ENCODE measurements around the gene SPZ1. TPM values are rescaled to one million over a fixed set of nuclear protein-coding genes. Genes with fewer than 3 reads are reported as not detected.
"Not testable (repeated sequence)": the region's sequence is repeated elsewhere in the genome, so short reads cannot be mapped to it uniquely, and the experiment has no call there.

Gene SPZ1
- total RNA-seq, 1 donor = not detected

DNA sequence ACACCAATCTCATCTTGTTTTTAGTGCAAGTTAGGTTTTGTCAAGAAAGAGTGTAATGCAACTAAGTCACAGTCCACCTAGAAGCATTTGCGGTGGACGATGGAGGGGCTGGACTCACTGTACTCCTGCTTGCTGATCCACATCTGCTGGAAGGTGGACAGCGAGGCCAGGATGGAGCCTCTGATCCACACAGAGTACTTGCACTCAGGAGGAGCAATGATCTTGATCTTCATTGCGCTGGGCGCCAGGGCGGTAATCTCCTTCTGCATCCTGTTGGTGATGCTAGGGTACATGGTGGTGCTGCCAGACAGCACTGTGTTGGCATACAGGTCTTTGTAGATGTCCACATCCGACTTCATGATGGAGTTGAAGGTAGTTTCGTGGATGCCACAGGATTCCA lies 20.2 kb upstream of the SPZ1 start:
- Histone ChIP-seq H2AFZ (ENCODE audit: low read length) (no peak overlapping the region), H3K27ac (ENCODE audit: low read depth, low read length) (no peak overlapping the region), H3K4me1 (ENCODE audit: insufficient read depth, low read length) (no peaks in the 10 kb centered on the region), H3K4me3 (ENCODE audit: insufficient read depth, low read length) (no peak overlapping the region), H3K36me3 (ENCODE audit: insufficient read depth, low read length) (no peaks in the 10 kb centered on the region), H3K9me3 (ENCODE audit: low read depth, low read length) (no peaks in the 10 kb centered on the region), H4K20me1 (ENCODE audit: insufficient read depth, low read length) (no peaks in the 10 kb centered on the region), H3K4me2 (ENCODE audit: insufficient read depth, low read length) (no peak overlapping the region), H3K79me2 (ENCODE audit: insufficient read depth, low read length) (no peaks in the 10 kb centered on the region), H3K27me3 (ENCODE audit: insufficient read depth, low read length) (no peaks in the 10 kb centered on the region)
- TF ChIP-seq, protein P1, sequence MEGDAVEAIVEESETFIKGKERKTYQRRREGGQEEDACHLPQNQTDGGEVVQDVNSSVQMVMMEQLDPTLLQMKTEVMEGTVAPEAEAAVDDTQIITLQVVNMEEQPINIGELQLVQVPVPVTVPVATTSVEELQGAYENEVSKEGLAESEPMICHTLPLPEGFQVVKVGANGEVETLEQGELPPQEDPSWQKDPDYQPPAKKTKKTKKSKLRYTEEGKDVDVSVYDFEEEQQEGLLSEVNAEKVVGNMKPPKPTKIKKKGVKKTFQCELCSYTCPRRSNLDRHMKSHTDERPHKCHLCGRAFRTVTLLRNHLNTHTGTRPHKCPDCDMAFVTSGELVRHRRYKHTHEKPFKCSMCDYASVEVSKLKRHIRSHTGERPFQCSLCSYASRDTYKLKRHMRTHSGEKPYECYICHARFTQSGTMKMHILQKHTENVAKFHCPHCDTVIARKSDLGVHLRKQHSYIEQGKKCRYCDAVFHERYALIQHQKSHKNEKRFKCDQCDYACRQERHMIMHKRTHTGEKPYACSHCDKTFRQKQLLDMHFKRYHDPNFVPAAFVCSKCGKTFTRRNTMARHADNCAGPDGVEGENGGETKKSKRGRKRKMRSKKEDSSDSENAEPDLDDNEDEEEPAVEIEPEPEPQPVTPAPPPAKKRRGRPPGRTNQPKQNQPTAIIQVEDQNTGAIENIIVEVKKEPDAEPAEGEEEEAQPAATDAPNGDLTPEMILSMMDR (IDR thresholded peaks at IDR 0.05; ENCODE audit: extremely low read depth, low read depth, low read length) = no peak
- DNase-seq (ENCODE audit: insufficient read length, low spot score, missing footprints) = no peak

DNA sequence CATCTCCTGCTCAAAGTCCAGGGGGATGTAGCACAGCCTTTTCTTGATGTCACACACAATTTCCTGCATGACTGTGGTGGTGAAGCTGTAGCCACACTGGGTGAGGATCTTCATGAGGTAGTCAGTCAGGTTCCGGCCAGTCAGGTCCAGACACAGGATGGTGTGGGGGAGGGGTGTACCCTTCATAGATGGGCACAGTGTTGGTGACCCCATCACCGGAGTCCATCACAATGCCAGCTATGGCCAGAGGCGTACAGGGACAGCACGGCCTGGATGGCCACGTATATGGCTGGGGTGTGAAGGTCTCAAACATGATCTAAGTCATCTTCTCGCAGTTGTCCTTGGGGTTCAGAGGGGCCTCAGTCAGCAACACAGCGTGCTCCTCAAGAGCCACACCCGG lies 19.7 kb upstream of the SPZ1 start:
- no peak overlapping the region for H3K4me2 ChIP-seq (ENCODE audit: insufficient read depth, low read length)
- H3K27ac ChIP-seq (ENCODE audit: low read depth, low read length) = no peak overlapping the region
- no peaks in the 10 kb centered on the region for H3K36me3 ChIP-seq (ENCODE audit: insufficient read depth, low read length)
- peak; percentile 26 for DNase-seq (ENCODE audit: insufficient read length, low spot score, missing footprints)
- no peaks in the 10 kb centered on the region for H3K79me2 ChIP-seq (ENCODE audit: insufficient read depth, low read length)
- H3K9me3 ChIP-seq (ENCODE audit: low read depth, low read length) = no peaks in the 10 kb centered on the region
- no peak overlapping the region for H2AFZ ChIP-seq (ENCODE audit: low read length)
- H4K20me1 ChIP-seq (ENCODE audit: insufficient read depth, low read length) = no peaks in the 10 kb centered on the region
- no peak overlapping the region for H3K4me3 ChIP-seq (ENCODE audit: insufficient read depth, low read length)
- no peaks in the 10 kb centered on the region for H3K4me1 ChIP-seq (ENCODE audit: insufficient read depth, low read length)
- no peaks in the 10 kb centered on the region for H3K27me3 ChIP-seq (ENCODE audit: insufficient read depth, low read length)
- TF ChIP-seq, protein P1 (IDR thresholded peaks at IDR 0.05; ENCODE audit: extremely low read depth, low read depth, low read length) = no peak

DNA sequence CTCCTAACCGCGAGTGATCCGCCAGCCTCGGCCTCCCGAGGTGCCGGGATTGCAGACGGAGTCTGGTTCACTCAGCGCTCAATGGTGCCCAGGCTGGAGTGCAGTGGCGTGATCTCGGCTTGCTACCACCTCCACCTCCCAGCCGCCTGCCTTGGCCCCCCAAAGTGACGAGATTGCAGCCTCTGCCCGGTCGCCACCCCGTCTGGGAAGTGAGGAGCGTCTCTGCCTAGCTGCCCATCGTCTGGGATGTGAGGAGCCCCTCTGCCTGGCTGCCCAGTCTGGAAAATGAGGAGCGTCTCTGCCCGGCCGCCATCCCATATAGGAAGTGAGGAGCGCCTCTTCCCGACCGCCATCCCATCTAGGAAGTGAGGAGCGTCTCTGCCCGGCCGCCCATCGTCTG lies 19.0 kb upstream of the SPZ1 start:
- H2AFZ ChIP-seq (ENCODE audit: low read length); H3K27me3 ChIP-seq (ENCODE audit: insufficient read depth, low read length); H3K4me3 ChIP-seq (ENCODE audit: insufficient read depth, low read length); H3K27ac ChIP-seq (ENCODE audit: low read depth, low read length); H3K9me3 ChIP-seq (ENCODE audit: low read depth, low read length); H3K4me2 ChIP-seq (ENCODE audit: insufficient read depth, low read length); H3K4me1 ChIP-seq (ENCODE audit: insufficient read depth, low read length); H3K79me2 ChIP-seq (ENCODE audit: insufficient read depth, low read length); DNase-seq (ENCODE audit: insufficient read length, low spot score, missing footprints); H4K20me1 ChIP-seq (ENCODE audit: insufficient read depth, low read length); H3K36me3 ChIP-seq (ENCODE audit: insufficient read depth, low read length): not testable (repeated sequence)

DNA sequence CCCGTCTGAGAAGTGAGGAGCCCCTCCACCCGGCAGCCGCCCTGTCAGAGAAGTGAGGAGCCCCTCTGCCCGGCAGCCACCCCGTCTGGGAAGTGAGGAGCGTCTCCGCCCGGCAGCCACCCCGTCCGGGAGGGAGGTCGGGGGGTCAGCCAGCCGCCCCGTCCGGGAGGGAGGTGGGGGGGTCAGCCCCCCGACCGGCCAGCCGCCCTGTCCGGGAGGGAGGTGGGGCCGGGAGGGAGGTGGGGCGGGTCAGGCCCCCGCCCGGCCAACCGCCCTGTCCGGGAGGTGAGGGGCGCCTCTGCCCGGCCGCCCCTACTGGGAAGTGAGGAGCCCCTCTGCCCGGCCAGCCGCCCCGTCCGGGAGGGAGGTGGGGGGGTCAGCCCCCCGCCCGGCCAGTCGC lies 18.5 kb upstream of the SPZ1 start:
- not testable (repeated sequence) for H3K4me2 ChIP-seq (ENCODE audit: insufficient read depth, low read length); H3K4me3 ChIP-seq (ENCODE audit: insufficient read depth, low read length); H3K79me2 ChIP-seq (ENCODE audit: insufficient read depth, low read length); DNase-seq (ENCODE audit: insufficient read length, low spot score, missing footprints); H3K27ac ChIP-seq (ENCODE audit: low read depth, low read length); H3K36me3 ChIP-seq (ENCODE audit: insufficient read depth, low read length); H2AFZ ChIP-seq (ENCODE audit: low read length); H3K9me3 ChIP-seq (ENCODE audit: low read depth, low read length); H4K20me1 ChIP-seq (ENCODE audit: insufficient read depth, low read length); H3K27me3 ChIP-seq (ENCODE audit: insufficient read depth, low read length); H3K4me1 ChIP-seq (ENCODE audit: insufficient read depth, low read length)

DNA sequence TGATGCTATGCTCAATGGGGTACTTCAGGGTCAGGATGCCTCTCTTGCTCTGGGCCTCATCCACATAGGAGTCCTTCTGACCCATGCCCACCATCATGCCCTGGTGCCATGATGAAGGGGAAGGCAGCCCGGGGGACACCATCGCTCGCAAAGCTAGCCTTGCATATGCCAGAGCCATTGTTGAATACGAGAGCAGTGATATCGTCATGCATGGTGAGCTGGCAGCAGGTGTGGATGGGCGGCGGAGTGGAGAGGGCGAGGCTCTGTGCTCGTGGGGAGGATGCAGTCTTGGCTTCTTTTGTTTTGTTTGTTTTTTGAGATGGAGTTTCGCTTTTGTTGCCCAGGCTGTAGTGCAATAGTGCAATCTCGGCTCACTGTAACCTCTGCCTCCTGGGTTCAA lies 17.2 kb upstream of the SPZ1 start:
- no peaks in the 10 kb centered on the region for H3K27me3 ChIP-seq (ENCODE audit: insufficient read depth, low read length)
- H4K20me1 ChIP-seq (ENCODE audit: insufficient read depth, low read length) = no peaks in the 10 kb centered on the region
- H3K4me2 ChIP-seq (ENCODE audit: insufficient read depth, low read length) = no peak overlapping the region
- TF ChIP-seq, protein P1 (IDR thresholded peaks at IDR 0.05; ENCODE audit: extremely low read depth, low read depth, low read length) = no peak
- H3K36me3 ChIP-seq (ENCODE audit: insufficient read depth, low read length) = no peaks in the 10 kb centered on the region
- no peak overlapping the region for H2AFZ ChIP-seq (ENCODE audit: low read length)
- no peak overlapping the region for H3K4me3 ChIP-seq (ENCODE audit: insufficient read depth, low read length)
- H3K4me1 ChIP-seq (ENCODE audit: insufficient read depth, low read length) = no peaks in the 10 kb centered on the region
- H3K9me3 ChIP-seq (ENCODE audit: low read depth, low read length) = no peaks in the 10 kb centered on the region
- H3K27ac ChIP-seq (ENCODE audit: low read depth, low read length) = no peak overlapping the region
- peak; percentile 10 for DNase-seq (ENCODE audit: insufficient read length, low spot score, missing footprints)
- H3K79me2 ChIP-seq (ENCODE audit: insufficient read depth, low read length) = no peaks in the 10 kb centered on the region
